Smooth muscle cell (in vitro differentiated cells): Measurements from ENCODE around the gene FITM1. TPM values are rescaled to one million over a fixed set of nuclear protein-coding genes. Genes with fewer than 3 reads are reported as not detected.
"Not testable (repeated sequence)": the region's sequence is repeated elsewhere in the genome, so short reads cannot be mapped to it uniquely, and the experiment has no call there.

Experiments used
- DNase-seq: peaks from one replicate; lab custom pipeline; 2025; ENCODE audit not compliant: unreplicated experiment; lab: John Stamatoyannopoulos, UW
- H2AFZ ChIP-seq: fragments of 200-600 bp; sonication (generic); 2 replicates; pipeline ENCODE4 v1.6.0; 2016; ENCODE audit warnings: antibody characterized with exemption, low read depth, mild to moderate bottlenecking
- H3F3A ChIP-seq: fragments of 200-600 bp; sonication (generic); 2 replicates; pipeline ENCODE4 v1.6.0; 2017; ENCODE audit warnings: antibody characterized with exemption, low read depth
- H3K27ac ChIP-seq: fragments of 200-600 bp; sonication (generic); 2 replicates; pipeline ENCODE4 v1.5.1; 2016; ENCODE audit warnings: low read depth, mild to moderate bottlenecking
- H3K27me3 ChIP-seq: fragments of 200-600 bp; sonication (generic); 2 replicates; pipeline ENCODE4 v1.6.1; 2016; ENCODE audit warnings: low read depth, mild to moderate bottlenecking
- H3K36me3 ChIP-seq: fragments of 200-600 bp; sonication (generic); 2 replicates; pipeline ENCODE4 v1.5.1; 2016; ENCODE audit warnings: low read depth
- H3K4me1 ChIP-seq: fragments of 200-600 bp; sonication (generic); 2 replicates; pipeline ENCODE4 v1.5.1; 2016; ENCODE audit warnings: low read depth
- H3K4me2 ChIP-seq: fragments of 200-600 bp; sonication (generic); 2 replicates; pipeline ENCODE4 v1.6.0; 2016; ENCODE audit warnings: mild to moderate bottlenecking
- H3K4me3 ChIP-seq: fragments of 200-600 bp; sonication (generic); 2 replicates; pipeline ENCODE4 v1.5.1; 2016; ENCODE audit warnings: mild to moderate bottlenecking
- H3K79me2 ChIP-seq: fragments of 200-600 bp; sonication (generic); 2 replicates; pipeline ENCODE4 v1.6.0; 2016; ENCODE audit warnings: low read depth, mild to moderate bottlenecking
- H3K9ac ChIP-seq: fragments of 200-600 bp; sonication (generic); 2 replicates; pipeline ENCODE4 v1.6.0; 2016; ENCODE audit warnings: low read depth
- H3K9me3 ChIP-seq: fragments of 200-600 bp; sonication (generic); replicated peaks from 2 replicates; pipeline ENCODE4 v1.5.1; 2016; ENCODE audit warnings: low read depth
- H4K20me1 ChIP-seq: fragments of 200-600 bp; sonication (generic); 2 replicates; pipeline ENCODE4 v1.6.0; 2016; ENCODE audit warnings: low read depth
- WGBS: methylation state at CpG from one replicate; pipeline ENCODE4 v1.1.7; 2016; ENCODE audit warnings: low lambda C conversion rate; 5-methylcytosine and 5-hydroxymethylcytosine counted together
- polyA plus RNA-seq: library from polyadenylated mRNA; unstranded; fragments of >200 nt; fragmentation: Nextera tagmentation; extraction: Ambion mirVana; gene quantifications from 2 replicates; pipeline ENCODE4 v1.2.1, GENCODE V29; 2016
- total RNA-seq: library from RNA; depleted of rRNA; stranded (reverse); fragments of >200 nt; gene quantifications from 2 replicates; pipeline ENCODE4 v1.2.3, GENCODE V29; 2014
- TF ChIP-seq, protein P1 (sequence below): fragments of 200-600 bp; sonication (generic); IDR thresholded peaks from 2 replicates; pipeline ENCODE4 v1.5.1; 2017; ENCODE audit warnings: borderline replicate concordance, mild to moderate bottlenecking, antibody characterized with exemption; ENCODE audit not compliant: insufficient read depth, poor library complexity, severe bottlenecking

Gene FITM1
- total and polyA plus RNA-seq, 2 experiments from 2014 or later: 0.31 TPM; not detected in 1

DNA sequence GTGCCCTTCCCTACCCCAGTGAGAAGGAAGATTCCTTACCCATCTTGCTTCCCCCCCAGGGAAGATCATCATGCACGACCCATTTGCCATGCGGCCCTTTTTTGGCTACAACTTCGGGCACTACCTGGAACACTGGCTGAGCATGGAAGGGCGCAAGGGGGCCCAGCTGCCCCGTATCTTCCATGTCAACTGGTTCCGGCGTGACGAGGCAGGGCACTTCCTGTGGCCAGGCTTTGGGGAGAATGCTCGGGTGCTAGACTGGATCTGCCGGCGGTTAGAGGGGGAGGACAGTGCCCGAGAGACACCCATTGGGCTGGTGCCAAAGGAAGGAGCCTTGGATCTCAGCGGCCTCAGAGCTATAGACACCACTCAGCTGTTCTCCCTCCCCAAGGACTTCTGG lies 27.0 kb upstream of the FITM1 start:
- no peaks in the 10 kb centered on the region for H3K9me3 ChIP-seq
- no peak overlapping the region for H3K4me2 ChIP-seq
- no peak overlapping the region for H3K9ac ChIP-seq
- H3K4me1 ChIP-seq: no peaks in the 10 kb centered on the region
- no peak for DNase-seq
- H3F3A ChIP-seq: no peaks in the 10 kb centered on the region
- TF ChIP-seq, protein P1, sequence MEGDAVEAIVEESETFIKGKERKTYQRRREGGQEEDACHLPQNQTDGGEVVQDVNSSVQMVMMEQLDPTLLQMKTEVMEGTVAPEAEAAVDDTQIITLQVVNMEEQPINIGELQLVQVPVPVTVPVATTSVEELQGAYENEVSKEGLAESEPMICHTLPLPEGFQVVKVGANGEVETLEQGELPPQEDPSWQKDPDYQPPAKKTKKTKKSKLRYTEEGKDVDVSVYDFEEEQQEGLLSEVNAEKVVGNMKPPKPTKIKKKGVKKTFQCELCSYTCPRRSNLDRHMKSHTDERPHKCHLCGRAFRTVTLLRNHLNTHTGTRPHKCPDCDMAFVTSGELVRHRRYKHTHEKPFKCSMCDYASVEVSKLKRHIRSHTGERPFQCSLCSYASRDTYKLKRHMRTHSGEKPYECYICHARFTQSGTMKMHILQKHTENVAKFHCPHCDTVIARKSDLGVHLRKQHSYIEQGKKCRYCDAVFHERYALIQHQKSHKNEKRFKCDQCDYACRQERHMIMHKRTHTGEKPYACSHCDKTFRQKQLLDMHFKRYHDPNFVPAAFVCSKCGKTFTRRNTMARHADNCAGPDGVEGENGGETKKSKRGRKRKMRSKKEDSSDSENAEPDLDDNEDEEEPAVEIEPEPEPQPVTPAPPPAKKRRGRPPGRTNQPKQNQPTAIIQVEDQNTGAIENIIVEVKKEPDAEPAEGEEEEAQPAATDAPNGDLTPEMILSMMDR: no peak
- no peaks in the 10 kb centered on the region for H3K36me3 ChIP-seq
- no peaks in the 10 kb centered on the region for H3K27me3 ChIP-seq
- 94% methylated on average over 13 of the region's 13 CpGs for WGBS
- H3K27ac ChIP-seq: no peak overlapping the region
- no peak overlapping the region for H3K4me3 ChIP-seq
- no peaks in the 10 kb centered on the region for H4K20me1 ChIP-seq
- no peaks in the 10 kb centered on the region for H3K79me2 ChIP-seq
- H2AFZ ChIP-seq: no peak overlapping the region

DNA sequence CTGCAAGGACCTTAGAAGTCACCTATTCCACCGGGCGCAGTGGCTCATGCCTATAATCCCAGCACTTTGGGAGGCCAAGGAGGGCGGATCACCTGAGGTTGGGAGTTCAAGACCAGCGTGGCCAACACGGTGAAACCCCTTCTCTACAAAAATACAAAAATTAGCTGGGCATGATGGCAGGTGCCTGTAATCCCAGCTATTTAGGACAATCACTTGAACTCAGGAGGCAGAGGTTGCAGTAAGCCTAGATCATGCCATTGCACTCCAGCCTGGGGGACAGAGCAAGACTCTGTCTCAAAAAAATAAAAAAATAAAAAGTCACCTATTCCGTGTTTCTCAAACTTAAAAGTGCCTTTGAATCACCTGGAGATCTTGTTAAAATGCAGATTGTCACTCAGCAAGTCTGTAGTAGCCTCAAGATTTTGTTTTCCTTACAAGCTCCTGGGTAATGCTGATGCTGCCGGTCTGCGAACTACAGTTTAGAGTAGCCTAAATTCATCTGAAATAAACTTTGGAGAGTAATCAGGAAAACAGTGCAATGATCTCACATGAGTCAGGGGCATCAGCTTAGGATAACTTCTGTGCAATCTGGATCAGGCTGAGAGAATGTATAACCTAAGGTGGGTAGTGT lies 24.7 kb upstream of the FITM1 start:
- DNase-seq, H3K27ac ChIP-seq, H2AFZ ChIP-seq, H3K79me2 ChIP-seq, H3K4me3 ChIP-seq, H3K9me3 ChIP-seq, H3K4me1 ChIP-seq, H3K4me2 ChIP-seq, H3K9ac ChIP-seq, H3K27me3 ChIP-seq, H4K20me1 ChIP-seq, H3F3A ChIP-seq, H3K36me3 ChIP-seq: not testable (repeated sequence)
- 93% methylated on average over 8 of the region's 8 CpGs for WGBS

GRCh38 chr14:24106672-24107271 lies 23.7 kb upstream of the FITM1 start:
- Histone ChIP-seq H3K4me1 (no peaks in the 10 kb centered on the region), H3K79me2 (no peaks in the 10 kb centered on the region), H3K4me3 (no peak overlapping the region), H3K36me3 (no peaks in the 10 kb centered on the region), H3K4me2 (no peak overlapping the region), H4K20me1 (no peaks in the 10 kb centered on the region), H3K27ac (no peak overlapping the region), H3F3A (no peaks in the 10 kb centered on the region), H2AFZ (no peak overlapping the region), H3K9ac (no peak overlapping the region), H3K9me3 (no peaks in the 10 kb centered on the region), H3K27me3 (no peaks in the 10 kb centered on the region)
- TF ChIP-seq, protein P1: no peak
- 88% methylated on average over 4 of the region's 4 CpGs for WGBS
- no peak for DNase-seq

DNA sequence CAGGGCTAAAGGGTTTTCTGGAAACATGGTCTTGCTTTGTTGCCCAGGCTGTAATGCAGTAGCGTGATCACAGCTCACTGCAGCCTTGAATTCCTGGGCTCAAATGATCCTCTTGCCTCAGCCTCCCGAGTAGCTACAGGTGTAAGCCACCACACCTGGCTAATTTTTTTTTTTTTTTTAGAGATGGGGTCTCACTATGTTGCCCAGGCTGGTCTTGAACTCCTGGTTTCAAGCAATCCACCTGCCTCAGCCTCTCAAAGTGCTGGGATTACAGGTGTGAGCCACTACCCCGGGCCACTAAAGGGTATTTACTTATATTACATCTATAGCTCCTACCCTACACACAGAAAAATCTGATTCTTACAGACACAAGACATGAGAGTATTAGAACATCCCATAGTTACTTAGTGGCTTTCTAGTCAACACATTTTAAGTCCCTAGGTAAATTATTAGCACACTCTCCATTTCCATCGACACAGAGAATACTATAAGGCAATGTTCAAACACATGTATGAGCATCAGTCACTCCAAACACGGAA lies 22.1 kb upstream of the FITM1 start:
- peaks cover 2% of the 10 kb centered on the region for H3K4me1 ChIP-seq
- no peaks in the 10 kb centered on the region for H3K9me3 ChIP-seq
- H3K9ac ChIP-seq: no peak overlapping the region
- no peaks in the 10 kb centered on the region for H3K36me3 ChIP-seq
- TF ChIP-seq, protein P1: no peak
- no peaks in the 10 kb centered on the region for H3F3A ChIP-seq
- WGBS: 27% methylated on average over 5 of the region's 5 CpGs
- H3K4me2 ChIP-seq: no peak overlapping the region
- H3K27me3 ChIP-seq: no peaks in the 10 kb centered on the region
- H3K27ac ChIP-seq: no peak overlapping the region
- no peaks in the 10 kb centered on the region for H4K20me1 ChIP-seq
- DNase-seq: no peak
- H2AFZ ChIP-seq: no peak overlapping the region
- H3K79me2 ChIP-seq: no peaks in the 10 kb centered on the region
- no peak overlapping the region for H3K4me3 ChIP-seq
